ENCODE data around the gene WDR20. TPM values are rescaled to one million over a fixed set of nuclear protein-coding genes. Genes with fewer than 3 reads are reported as not detected.
A peak's percentile ranks its signal among the peaks of the same experiment; 100 is the strongest.

The WDR20 gene
- total RNA-seq, 1 donor from 2014 or later = 20.5 TPM

DNA sequence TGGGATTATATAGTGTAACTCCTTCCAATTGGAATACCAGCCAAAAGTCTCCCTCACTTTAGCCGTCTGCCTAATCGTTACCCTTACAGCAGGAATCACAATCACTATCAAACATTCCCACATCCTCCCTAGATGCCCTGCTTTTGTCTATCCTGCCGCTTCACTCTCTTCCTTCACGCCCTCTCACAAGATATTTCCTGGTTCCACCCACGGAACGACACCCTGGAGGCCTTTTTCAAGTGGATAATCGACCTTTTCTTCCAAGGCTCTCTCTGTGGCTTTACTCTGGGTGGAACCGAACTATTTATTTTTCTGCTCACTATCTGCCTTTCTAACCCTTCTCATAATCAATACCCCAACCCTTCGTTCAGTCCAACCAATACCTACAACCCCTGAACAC lies 106.4 kb downstream of the WDR20 start:
- DNase-seq = no peak
- intact Hi-C loops (cut with micrococcal nuclease) = no loop called here
- ATAC-seq = no peak

DNA sequence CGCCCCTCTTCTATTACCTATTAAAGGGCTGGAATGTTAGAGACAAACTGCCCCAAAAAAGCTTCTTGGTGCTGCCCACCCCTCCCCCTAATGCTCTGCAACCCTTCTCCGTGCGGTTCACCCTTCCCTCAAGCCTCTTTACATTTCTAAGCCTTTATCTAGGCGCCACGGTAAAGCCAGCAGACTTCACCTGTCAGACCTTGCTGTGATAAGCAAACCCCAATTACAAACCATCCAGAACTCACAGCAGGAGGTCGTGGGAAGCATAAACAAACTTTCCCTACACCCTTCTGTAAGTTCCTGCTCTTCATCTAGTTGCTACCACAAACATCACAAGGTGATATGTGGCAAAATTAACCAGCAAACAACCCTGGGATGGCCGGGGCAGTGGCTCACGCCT lies 108.4 kb downstream of the WDR20 start:
- ATAC-seq (no peak), DNase-seq (no peak)
- intact Hi-C loops (cut with micrococcal nuclease) = no loop called here

DNA sequence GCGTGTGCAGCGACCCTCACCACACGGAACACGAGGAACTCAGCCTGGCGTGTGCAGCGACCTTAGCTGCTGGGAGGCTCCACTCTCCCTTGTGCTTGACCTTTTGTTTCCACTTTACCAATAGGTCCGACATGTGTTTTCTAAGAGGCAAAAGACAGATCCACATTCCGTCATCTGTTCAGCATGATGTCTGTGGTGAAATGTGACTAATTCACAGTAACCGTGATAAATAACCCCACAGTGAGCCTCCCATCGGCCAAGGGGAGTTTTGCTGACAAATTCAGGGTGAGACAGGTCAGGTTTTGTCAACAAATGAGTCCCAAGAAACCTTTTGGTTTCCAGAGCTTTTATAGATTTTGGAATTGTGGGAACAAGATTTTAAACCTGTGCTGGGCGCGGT lies 109.3 kb downstream of the WDR20 start:
- ATAC-seq (no peak), DNase-seq (no peak)
- intact Hi-C loops (cut with micrococcal nuclease) = no loop called here

DNA sequence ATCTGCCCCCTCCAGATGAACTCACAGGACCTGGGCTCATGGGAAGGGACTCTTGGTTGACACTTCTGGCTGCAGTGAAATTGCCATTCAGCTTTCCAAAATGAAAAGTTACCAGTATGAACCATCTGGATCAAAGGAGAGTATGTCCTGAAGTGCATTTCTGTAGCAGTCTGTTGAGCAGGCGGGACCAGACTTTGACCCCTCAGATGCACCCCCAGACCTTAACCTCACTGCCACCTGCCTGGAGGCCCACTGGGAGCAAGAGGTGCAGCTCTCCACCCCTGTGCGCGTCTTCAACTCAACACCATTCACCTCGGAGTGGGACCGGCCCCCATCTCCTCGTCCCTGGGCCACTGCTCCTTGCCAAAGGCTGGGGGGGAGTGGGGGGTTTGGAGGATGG lies 110.3 kb downstream of the WDR20 start:
- intact Hi-C loops (cut with micrococcal nuclease) = no loop called here
- DNase-seq (no peak), ATAC-seq (no peak)

DNA sequence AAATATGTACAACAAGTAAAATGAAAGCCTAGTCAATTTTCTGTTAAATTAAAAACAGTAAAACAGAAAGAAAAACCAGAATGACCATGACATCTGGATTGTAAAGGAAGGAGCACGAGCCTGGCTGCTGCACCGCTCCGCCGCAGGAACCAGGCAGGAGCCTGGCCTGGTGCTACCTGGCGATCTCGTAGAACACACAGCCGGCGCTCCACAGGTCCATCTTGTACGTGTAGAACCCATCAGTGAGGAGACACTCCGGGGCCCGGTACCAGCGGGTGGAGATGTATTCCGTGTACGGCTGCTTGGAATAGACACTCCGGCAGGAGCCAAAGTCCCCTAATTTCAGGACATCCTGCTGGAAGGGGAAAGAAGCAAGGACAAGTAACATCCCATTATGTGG lies 110.9 kb downstream of the WDR20 start:
- ATAC-seq (no peak), DNase-seq (no peak)
- intact Hi-C loops (cut with micrococcal nuclease) = no loop called here

DNA sequence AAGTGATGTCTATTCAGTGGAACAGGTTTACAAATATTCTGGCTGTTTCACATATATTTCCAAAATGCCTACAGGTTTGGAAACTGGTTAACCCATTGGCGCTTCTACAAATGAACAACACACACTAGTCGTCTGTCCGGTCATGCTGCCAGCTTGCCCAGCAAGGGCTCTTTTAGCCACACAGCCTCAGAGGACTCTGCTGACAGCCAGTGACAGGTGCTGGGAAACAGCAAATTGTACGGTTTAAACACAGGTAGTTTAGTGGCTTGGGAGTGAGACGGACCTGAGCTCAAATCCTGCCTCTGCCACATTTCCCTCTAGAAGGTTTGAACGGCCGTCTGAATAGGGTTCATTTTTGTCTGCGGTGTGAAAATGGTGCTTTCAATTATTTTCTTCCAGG lies 111.5 kb downstream of the WDR20 start:
- no peak for ATAC-seq
- intact Hi-C loops (cut with micrococcal nuclease) = no loop called here

DNA sequence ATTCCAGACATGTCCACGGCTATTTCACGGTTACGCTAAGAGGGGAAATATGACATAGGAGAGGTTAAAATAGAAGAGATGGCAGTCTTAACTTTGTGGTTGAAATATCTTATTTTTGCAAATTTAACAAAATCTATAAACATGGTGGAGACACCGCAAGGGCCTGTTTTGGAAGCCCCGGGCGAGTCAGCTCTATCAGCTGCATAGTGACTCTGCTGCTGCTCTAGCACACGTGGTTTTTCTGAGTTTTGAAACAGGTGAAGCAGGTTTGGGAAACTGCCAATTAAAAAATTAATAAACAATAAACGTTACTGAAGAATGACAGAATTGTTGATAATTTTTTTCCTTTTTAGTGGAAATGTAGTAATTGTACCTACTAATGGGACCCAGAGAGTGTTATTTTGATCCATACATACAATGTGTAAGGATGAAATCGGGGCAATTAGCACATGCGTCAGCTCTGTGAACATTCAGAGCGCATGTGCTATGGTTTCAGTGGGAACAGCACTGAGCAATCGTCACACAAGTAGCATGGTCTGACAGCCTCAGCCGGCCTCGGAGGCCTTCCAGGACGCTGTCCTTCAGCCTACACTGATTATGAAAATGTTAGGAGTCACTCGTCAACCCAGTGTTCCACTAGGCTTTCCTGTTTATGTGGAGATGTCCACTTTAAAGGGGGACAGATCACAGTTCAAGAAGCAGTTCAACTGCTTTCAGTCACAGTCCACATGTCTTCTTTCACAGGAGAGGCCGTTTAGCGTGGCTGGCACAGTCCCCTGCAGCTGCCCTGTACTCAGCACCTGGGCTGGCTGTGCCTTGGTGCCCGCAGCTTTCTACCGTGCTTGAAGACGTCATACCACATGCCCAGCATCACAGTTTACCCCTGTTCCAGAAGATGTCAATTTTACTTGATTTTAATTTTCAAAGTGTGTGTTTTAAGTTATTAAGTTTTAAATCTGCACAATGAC lies 113.4 kb downstream of the WDR20 start:
- DNase-seq (peak; percentile 67), ATAC-seq (peak; percentile 91)

More for the DNA sequence above, 111.5 kb downstream of the WDR20 start:
- no peak for DNase-seq

DNA sequence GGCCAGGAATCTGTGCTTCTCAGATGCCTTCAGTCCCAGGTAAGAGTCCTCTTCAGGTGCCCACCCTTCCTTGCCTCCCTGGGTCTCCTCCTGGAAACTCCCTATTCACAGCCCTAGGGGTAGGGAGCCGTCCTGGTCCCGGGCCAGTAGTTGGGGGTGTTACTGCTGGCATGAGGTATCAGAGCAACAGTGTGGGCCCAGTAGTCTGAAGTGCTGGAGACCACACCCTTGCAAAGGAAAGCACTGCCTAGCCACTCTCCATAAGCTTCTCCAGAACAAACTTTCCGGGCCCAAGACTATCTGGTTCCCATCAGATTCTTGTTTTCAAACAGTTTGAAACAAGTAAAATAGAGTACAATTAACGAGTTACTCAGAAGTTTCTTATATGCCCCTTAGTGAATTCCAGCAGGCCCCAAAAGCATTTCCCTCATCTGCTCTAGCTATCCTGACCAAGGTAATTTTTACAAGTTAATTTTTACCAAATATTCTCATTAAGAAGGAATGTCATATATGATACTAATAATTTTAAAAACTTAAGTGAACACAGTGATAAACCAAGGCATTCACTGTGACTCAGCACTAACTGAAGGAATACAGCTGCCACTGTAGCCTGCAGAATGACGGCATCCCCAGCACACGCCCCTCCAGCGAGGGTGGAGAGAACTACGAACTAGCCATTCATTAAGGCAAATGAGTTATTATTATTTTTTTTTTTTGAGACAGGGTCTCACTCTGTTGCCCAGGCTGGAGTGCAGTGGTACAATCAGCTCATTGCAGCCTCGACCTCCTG lies 115.9 kb downstream of the WDR20 start:
- intact Hi-C loops (cut with micrococcal nuclease) = no loop called here
- no peak for DNase-seq
- ATAC-seq = peak; percentile 70

More for the DNA sequence above, 113.4 kb downstream of the WDR20 start:
- intact Hi-C loops (cut with micrococcal nuclease) = no loop called here

DNA sequence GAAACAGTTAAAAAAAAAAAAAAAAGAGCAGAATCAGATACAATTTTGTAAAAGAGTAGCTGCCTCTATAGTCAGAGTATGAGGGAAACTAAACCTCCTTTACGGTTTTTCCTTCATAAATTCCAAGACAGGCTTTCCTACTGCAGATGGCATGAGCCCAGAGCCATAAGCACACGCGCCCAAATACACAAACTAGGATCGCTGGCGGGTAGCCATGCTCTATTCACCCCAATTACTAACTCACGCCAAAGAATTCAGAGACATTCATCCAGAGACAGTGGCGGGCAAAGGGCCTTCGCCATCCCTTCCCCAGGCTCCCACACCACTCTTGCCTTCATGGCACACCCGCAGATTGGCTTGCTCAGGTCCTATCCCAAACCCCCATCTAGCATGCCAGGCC lies 117.0 kb downstream of the WDR20 start:
- intact Hi-C loops (cut with micrococcal nuclease) = no loop called here
- ATAC-seq (no peak), DNase-seq (no peak)

DNA sequence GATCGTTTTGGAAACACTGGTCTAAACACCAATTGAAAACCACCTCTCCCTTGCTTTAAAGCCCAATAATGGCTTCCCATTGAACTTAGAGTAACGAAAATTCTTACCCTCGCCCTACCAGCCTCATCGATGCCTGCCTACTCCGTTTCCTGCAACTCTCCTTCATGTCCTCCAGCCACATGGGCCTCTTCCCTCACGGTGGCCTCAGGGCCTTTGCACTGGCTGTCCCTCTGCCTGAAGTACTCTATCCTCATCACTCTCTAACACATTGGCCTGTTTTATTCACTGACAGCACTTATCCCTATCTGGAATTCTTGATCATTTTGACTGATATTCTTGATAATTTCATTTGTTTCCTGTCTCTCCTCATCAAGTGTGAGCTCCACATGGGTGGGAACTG lies 118.4 kb downstream of the WDR20 start:
- ATAC-seq = no peak
- no peak for DNase-seq
- intact Hi-C loops (cut with micrococcal nuclease) = no loop called here

Other genes with a start within 250 kb of the WDR20 start
- 387 TPM for gene DYNC1H1, start 175.3 kb upstream of the WDR20 start, total RNA-seq
- gene HSP90AA1, start 52.9 kb upstream of the WDR20 start, total RNA-seq = 467 TPM
- 10.9 TPM for gene MOK, start 165.3 kb downstream of the WDR20 start, total RNA-seq
- 7.4 TPM for gene ZNF839, start 179.8 kb downstream of the WDR20 start, total RNA-seq
- 33.7 TPM for gene CINP, start 223.0 kb downstream of the WDR20 start, total RNA-seq
- gene TECPR2, start 223.0 kb downstream of the WDR20 start, total RNA-seq = 22.5 TPM

Data from left ventricle myocardium superior (tissue), 1 donor.